ENCODE measurements around the gene CENPM.

Gene CENPM

DNA sequence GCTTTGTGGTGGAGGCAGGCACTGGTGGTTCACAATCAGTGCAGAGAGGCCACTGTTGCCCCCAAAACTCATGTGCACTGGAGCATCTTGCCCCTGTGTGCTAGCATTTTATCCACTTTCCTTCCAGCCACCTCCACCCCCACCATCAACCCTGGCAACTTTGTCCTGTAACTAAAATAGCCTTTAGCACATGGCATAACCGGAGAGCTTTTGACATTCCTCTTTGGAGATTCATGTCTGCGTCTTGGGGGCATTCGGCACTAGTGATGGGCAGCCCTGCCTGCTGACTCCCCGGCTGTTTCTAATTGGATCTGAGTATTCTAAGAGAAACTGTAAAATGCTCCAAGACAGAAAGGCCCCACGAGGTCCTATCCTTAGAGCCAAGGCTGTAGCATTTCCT lies 47.8 kb downstream of the CENPM start:
- no peak for DNase-seq (ENCODE audit: low read depth)

DNA sequence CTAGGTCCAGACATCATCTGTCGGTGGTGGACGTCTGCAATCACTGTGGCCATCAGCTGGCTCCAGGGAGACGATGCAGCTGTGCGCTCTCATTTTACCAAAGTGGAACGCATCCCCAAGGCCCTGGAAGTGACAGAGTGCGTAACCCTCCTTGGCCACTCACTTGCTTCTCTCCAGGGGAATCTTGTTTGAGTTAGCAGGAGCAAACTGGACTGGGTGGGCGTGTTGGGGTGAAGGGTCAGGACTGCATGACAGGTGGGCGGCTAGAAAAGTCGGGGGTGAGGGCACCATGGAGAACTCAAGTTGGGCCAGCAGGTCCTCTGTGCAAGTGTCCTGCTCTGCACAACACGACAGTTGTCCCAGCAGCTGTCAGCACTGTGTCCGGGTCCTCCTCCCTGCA lies 48.3 kb downstream of the CENPM start:
- DNase-seq (ENCODE audit: low read depth): no peak

DNA sequence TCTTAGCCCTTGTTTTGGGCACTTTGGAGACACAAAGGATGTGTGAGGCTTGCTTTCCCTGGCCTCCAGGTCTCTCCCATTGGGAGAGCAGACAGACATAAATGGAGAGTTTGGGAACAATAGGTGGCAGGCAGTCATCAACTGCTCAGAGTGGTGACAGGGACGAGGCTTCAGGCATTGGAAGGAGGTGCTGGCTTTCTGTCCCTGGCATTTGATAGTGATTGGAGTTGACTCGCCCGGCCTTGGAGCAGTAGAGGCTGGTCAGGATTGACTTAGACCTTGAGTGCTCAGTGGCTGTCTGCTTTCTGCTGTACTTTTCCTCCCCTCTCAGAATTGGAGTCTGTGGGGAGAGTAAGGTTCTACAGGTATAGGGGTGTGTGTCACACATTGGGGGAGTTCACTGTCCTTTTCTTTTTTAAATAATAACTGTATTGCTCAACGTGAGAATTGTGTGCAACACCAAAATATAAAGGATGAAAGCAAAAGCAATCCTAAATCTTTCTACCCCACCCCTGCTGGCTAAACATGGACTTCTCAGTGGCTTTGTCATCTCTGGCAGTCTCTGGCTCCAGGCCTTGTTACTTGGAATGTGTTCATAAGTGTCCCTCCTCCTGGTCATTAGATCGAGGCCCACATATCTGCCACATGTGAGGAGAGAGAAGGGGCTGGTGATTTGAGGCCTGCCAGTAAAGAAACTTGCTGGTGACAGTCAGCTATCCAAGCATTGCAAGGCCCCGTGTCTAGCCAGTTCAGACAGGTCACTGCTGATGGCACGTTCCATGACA lies 53.2 kb downstream of the CENPM start:
- no peak for DNase-seq (ENCODE audit: low read depth)

DNA sequence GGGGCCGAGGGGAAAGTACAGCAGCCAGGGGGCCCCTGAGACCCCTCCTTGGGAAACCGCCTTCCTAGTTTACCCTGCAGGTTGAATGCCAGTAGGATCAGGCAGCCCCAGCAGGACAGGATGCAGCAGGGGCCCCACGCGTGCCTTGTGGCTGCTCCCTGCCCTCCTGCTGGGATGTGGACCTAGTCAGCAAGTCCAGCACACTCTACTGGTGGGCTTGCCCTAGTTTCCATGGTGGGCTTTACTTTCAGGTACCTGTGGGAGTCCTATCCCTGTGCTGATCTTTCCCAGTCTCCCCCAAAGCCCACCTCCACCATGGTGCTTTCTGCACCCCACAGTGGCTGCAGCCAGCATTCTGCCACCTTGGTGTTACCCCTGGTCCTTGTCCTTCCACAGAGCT lies 54.2 kb downstream of the CENPM start:
- no peak for DNase-seq (ENCODE audit: low read depth)

DNA sequence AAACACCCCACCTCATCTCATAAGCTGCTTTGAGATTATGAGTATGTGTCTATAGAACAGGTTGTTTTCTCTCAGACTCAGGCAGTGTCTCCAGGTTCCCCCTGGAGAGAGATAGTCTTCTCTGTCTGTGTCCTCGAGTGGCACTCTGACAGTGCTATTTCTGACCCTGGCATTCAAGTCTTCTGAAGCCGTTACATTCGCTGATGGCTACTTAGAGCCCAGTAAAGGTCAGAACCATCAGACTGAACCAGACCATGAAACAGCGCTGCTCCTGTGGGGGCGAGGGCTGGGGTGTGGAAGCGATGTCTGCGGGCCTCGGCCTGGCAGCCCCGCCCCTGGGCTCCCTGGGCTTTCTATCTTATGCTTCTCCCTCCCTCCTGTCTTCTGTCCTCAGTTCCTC lies 55.5 kb downstream of the CENPM start:
- DNase-seq (ENCODE audit: low read depth): no peak

Measured in stromal cell of bone marrow (primary cell).